ENCODE results near the gene RAD21L1. TPM values are rescaled to one million over a fixed set of nuclear protein-coding genes. Genes with fewer than 3 reads are reported as not detected.
A peak's percentile ranks its signal among the peaks of the same experiment; 100 is the strongest.

Gene RAD21L1
- total RNA-seq, 4 donors from 2014 or later = not detected

DNA sequence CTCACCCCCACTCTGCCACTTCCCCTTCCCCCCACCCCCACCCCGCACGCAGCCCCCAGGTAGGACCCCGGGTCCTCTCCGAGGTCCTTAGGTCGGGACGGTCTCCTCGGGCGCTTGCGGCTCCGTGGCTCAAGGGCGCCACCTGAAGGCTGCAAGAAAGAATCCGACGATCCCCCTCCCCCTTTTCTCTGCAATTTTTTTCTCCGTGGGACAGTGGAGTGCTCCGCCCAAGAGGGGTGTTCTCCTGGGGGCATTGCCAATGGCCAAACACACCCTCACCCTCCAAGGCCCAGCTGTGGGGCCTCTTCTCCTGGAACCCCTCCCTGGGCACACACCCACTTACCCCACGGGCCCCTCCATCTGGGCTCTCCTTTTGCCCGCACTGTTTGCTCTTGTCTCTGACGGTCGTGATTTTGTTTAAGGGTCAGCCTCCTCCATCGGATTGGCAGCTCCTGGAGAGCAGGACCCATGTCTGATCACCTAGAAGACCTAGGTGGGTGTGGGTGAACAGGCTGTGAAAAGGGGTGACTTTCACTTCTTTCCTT is 40.0 kb upstream of the RAD21L1 start:
- Histone ChIP-seq H3K27ac (peak overlapping the region in 2 of 4 donors; percentile 34 to 50), H3K27me3 (peaks cover 0 to 52% (median 6%) of the 10 kb centered on the region in 4 donors), H3K4me3 (peak overlapping the region; percentile 38 to 74 (median 55)), H3K4me1 (peaks cover 8 to 22% (median 12%) of the 10 kb centered on the region in 3 donors), H3K9me3 (no peaks in the 10 kb centered on the region), H3K36me3 (no peaks in the 10 kb centered on the region)
- 0 to 13% methylated on average over 1 to 4 of the region's 20 CpGs for WGBS, 2 donors
- TF ChIP-seq, protein P1, sequence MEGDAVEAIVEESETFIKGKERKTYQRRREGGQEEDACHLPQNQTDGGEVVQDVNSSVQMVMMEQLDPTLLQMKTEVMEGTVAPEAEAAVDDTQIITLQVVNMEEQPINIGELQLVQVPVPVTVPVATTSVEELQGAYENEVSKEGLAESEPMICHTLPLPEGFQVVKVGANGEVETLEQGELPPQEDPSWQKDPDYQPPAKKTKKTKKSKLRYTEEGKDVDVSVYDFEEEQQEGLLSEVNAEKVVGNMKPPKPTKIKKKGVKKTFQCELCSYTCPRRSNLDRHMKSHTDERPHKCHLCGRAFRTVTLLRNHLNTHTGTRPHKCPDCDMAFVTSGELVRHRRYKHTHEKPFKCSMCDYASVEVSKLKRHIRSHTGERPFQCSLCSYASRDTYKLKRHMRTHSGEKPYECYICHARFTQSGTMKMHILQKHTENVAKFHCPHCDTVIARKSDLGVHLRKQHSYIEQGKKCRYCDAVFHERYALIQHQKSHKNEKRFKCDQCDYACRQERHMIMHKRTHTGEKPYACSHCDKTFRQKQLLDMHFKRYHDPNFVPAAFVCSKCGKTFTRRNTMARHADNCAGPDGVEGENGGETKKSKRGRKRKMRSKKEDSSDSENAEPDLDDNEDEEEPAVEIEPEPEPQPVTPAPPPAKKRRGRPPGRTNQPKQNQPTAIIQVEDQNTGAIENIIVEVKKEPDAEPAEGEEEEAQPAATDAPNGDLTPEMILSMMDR (IDR thresholded peaks at IDR 0.05) = peak in 4 of 6 experiments; percentile 9 to 52 (median 41)
- no peak for TF ChIP-seq POLR2A (IDR thresholded peaks at IDR 0.05)
- no peak for DNase-seq
- intact Hi-C loops (cut with DNase I) = no loop called here

DNA sequence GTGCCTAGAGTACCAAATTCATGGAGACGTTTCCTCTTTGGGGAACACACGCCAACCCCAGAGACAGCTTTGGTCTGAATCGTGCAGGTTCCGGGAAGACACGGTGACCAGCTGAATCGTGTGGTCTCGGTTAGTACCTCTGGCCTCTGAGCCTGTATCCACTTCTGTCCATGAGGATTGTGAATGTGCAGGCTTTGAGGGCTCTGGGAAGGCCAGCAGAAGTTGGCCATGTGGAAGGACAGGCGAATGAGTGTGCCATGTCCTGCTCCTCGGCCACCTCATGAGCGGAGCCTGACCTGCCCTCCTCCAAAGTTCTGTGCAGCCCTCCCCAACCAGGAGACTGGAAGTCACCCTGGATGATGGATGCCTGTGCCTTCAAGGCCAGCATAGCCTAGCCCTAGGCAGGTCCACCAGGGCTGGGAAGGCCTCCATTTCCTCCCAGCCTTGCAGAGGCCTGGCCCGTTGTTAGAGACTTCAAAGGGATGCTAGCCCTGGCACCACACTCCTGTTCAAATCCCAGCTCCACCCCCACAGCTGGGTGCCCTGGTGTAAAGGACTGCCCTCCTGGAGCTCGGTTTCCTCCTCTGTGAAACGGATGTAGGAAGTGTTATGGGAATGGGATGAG is 39.4 kb upstream of the RAD21L1 start:
- Histone ChIP-seq H3K27me3 (peaks cover 0 to 52% (median 6%) of the 10 kb centered on the region in 4 donors), H3K9me3 (no peaks in the 10 kb centered on the region), H3K4me1 (peaks cover 8 to 22% (median 12%) of the 10 kb centered on the region in 3 donors), H3K4me3 (no peak overlapping the region), H3K36me3 (no peaks in the 10 kb centered on the region), H3K27ac (no peak overlapping the region)
- no peak for DNase-seq
- TF ChIP-seq POLR2A (IDR thresholded peaks at IDR 0.05) = no peak
- TF ChIP-seq, protein P1 (IDR thresholded peaks at IDR 0.05) = no peak
- intact Hi-C loops (cut with DNase I) = no loop called here
- WGBS, 2 donors = 55 to 59% methylated on average over 4 to 6 of the region's 13 CpGs

- H3K4me3 ChIP-seq = no peak overlapping the region
- 69 to 70% methylated on average over 4 of the region's 4 CpGs for WGBS, 2 donors
- intact Hi-C loops (cut with DNase I) = no loop called here
- no peak for DNase-seq
- no peaks in the 10 kb centered on the region for H3K9me3 ChIP-seq
- H3K27ac ChIP-seq = no peak overlapping the region
- H3K27me3 ChIP-seq = peaks cover 0 to 52% (median 6%) of the 10 kb centered on the region in 4 donors
- TF ChIP-seq POLR2A (IDR thresholded peaks at IDR 0.05) = no peak
- TF ChIP-seq, protein P1 (IDR thresholded peaks at IDR 0.05) = no peak
- H3K4me1 ChIP-seq = peaks cover 8 to 22% (median 12%) of the 10 kb centered on the region in 3 donors
- no peaks in the 10 kb centered on the region for H3K36me3 ChIP-seq
These were observed 38.2 kb upstream of the RAD21L1 start for GRCh38 chr20:1187605-1188171.

- H3K4me1 ChIP-seq = peaks cover 8 to 22% (median 12%) of the 10 kb centered on the region in 3 donors
- WGBS, 2 donors = 94 to 100% methylated on average over 1 of the region's 1 CpG
- intact Hi-C loops (cut with DNase I) = no loop called here
- H3K27me3 ChIP-seq = peaks cover 0 to 52% (median 6%) of the 10 kb centered on the region in 4 donors
- H3K4me3 ChIP-seq = no peak overlapping the region
- H3K27ac ChIP-seq = no peak overlapping the region
- H3K9me3 ChIP-seq = no peaks in the 10 kb centered on the region
- DNase-seq = no peak
- TF ChIP-seq, protein P1 (IDR thresholded peaks at IDR 0.05) = no peak
- no peak for TF ChIP-seq POLR2A (IDR thresholded peaks at IDR 0.05)
- H3K36me3 ChIP-seq = no peaks in the 10 kb centered on the region
These were observed 37.5 kb upstream of the RAD21L1 start for GRCh38 chr20:1188347-1188746.

DNA sequence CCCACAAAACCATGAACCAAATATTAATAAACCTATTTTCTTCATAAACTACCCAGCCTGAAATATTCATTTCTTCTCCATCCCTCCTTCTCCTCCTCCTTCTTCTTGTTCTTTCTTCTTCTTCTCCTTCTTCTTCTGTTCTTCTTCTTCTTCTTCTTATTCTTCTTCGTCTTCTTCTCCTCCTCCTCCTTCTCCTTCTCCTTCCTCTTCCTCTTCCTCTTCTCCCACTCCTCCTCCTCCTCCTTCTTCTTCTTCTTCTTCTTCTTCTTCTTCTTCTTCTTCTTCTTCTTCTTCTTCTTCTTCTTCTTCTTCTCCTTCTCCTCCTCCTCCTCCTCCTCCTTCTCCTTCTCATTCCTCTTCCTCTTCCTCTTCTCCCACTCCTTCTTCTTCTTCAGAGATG is 36.0 kb upstream of the RAD21L1 start:
- intact Hi-C loops (cut with DNase I) = no loop called here
- TF ChIP-seq, protein P1 (IDR thresholded peaks at IDR 0.05) = no peak
- 56 to 71% methylated on average over 1 of the region's 1 CpG for WGBS, 2 donors

More for the DNA sequence above, 36.0 kb upstream of the RAD21L1 start:
- H3K9me3 ChIP-seq = no peaks in the 10 kb centered on the region
- H3K27me3 ChIP-seq = peaks cover 0 to 38% (median 4%) of the 10 kb centered on the region in 4 donors
- H3K27ac ChIP-seq = no peak overlapping the region
- H3K4me1 ChIP-seq = peaks cover 5 to 16% (median 8%) of the 10 kb centered on the region in 3 donors
- no peak overlapping the region for H3K4me3 ChIP-seq
- no peaks in the 10 kb centered on the region for H3K36me3 ChIP-seq
- no peak for DNase-seq
